ENCODE data around the gene GLO1.
A peak's percentile ranks its signal among the peaks of the same experiment; 100 is the strongest.

The GLO1 gene

GRCh38 chr6:38656896-38657295, 46.0 kb downstream of the GLO1 start:
- no peak for DNase-seq

DNA sequence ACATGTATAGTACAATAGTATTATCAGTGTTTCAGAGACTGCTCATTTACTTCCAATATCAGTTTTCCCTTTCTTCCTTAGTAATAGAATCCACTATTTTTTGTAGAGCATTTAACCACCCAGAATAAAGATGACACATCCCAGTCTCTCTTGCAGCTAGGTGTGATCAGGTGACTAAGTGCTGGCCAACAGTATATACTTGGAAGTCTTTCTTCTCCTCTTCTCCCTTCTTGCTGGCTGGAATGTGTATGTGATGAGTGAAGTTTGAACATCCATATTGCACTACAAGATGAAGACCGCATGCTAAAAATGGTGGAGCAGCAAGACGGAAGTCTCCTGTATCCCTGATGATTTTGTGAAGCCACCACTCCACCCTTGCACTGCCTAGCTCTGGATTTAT, 48.7 kb downstream of the GLO1 start:
- DNase-seq, result no peak

DNA sequence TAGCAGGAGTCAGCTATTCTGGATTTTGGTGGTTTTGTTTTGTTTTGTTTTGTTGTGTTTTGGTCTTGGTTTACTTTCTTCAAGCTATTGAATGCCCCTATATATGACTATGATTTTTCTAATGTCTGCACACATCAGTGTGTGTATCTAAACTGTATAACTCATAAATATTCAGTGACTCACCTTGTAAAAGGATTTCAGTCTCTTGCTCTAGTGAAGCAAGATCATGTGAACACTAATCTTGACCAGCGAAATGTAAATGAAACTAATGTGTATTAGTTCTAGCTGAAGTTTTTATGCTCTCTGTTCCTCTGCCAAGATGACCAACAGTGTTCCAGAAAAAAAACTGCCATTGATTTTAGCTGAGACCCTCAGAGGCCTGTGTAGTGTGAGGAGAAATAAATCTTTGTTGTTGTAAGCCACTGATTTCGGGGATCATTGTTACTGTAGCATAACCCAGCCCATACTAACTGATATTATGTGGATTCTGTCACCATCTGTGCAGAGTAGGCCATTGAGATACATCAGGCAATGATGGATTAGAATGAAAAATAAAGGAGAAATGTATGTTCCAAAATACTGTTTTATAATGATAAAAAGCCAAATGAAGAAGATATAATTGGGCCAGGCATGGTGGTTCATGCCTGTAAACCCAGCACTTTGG, 51.7 kb downstream of the GLO1 start:
- no peak for DNase-seq

- no peak for DNase-seq
Measured at GRCh38 chr6:38650207-38650752, 52.7 kb downstream of the GLO1 start.

GRCh38 chr6:38649744-38650143, 53.2 kb downstream of the GLO1 start:
- DNase-seq, result no peak

GRCh38 chr6:38648629-38649028, 54.3 kb downstream of the GLO1 start:
- no peak for DNase-seq

DNA sequence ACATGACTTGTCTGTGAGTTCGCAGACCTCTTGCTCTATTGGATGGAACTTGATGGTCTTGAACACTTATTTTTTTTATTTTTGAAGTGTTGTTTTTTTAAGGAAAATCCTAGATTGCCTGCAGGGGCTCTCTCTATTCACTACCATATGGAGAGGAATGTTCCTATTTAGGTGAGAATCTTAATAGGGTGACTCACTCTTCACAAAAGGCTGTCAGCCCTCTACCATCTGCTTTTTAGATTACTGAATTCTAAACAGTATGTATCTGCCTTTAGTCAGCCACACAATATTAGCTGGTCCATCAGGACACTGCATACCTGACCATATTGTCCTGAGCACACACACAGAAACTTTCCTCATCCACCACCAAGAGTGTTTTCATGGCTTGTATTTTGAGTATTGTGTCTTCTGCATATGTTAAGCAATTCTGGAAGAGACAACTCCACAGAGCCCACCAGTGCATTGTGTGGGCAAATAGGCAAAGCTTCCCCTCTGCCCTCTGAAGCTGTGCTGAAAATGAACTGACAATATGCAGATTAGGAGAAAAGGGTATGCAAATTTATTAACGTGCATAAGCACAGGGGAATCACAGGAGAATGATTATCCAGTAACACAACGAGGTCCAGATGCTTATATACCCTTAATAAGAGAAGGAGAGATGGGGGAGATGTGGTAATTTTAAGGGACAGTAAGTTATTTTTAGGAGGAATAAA, 56.6 kb downstream of the GLO1 start:
- DNase-seq, result no peak

- DNase-seq, result no peak
Measured at GRCh38 chr6:38644951-38645350, 58.0 kb downstream of the GLO1 start.

- DNase-seq, result no peak
Measured at GRCh38 chr6:38640216-38640909, 62.6 kb downstream of the GLO1 start.

GRCh38 chr6:38639498-38640215, 63.3 kb downstream of the GLO1 start, which contains the start of gene BTBD9:
BTBD9 (minus strand) TSS chr6:38639929.
- DNase-seq, result peak; percentile 33

DNA sequence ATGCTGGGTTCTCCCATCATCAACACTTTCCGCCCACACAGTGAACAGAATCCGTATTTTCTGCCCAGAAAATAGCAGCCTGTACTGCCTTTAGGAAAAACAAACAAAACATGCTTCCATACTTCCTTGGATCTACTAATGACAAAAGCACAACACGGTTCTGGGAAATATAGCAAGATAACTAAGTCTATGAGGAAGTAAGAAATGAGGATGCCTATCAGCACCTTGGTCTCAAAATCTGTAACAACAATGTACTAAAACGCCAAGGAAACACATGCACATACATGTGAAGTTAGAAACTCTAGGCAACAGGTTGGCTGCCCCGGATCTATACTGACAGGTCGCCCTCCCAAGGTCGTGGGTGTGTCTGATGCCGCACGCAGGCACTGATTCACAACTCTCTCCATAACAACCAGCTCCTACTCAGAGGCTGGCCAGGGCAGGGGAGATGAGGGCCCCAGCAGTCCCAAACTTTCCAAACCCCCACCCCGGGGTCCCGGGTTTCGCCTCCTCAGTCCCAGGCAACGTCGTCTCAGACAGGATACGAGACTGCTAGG, 63.9 kb downstream of the GLO1 start:
- DNase-seq, result no peak

DNA sequence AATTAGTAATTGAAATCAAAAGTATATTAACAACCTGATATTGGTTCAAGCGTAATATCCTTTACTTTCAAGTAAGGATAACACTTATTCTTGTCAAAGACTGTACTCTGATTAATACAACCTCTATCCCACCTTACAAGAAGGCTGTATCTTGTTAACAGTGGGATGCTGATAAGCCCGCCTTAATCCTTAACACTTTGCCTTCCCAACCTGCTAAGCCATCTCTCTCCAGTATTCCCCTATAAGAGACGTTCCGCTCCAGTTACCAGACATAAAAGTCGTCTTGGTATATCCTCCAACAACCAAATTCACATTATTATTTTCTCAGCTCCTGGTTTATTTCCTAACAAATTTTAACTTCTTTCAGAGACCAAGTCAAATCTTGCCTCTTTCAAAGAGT, 65.2 kb downstream of the GLO1 start:
- DNase-seq, result no peak

- no peak for DNase-seq
Measured at GRCh38 chr6:38636027-38636426, 66.9 kb downstream of the GLO1 start.

GRCh38 chr6:38634518-38634917, 68.4 kb downstream of the GLO1 start:
- no peak for DNase-seq

- DNase-seq, result no peak
Measured at GRCh38 chr6:38632490-38632889, 70.5 kb downstream of the GLO1 start.

- DNase-seq, result no peak
Measured at GRCh38 chr6:38631186-38631783, 71.7 kb downstream of the GLO1 start.

Data from NCI-H2029 treated with DMSO at 0.1 percent for 48 hours (cell line).